GM12878 (cell line): Measurements from ENCODE around the gene SUB1. TPM values are rescaled to one million over a fixed set of nuclear protein-coding genes. Genes with fewer than 3 reads are reported as not detected.

Source experiments
- ATAC-seq: fragments of 200-7000 bp; cut with Tn5 transposase; 3 replicates; pipeline ENCODE4 v1.9.1; 2020; ENCODE audit warnings: mild to moderate bottlenecking, moderate library complexity
- BruUV-seq: library from RNA; stranded (reverse); fragments of 400-500 nt; replicated peaks from 2 replicates; lab custom pipeline; 2021; lab: Mats Ljungman, UMichigan
- CTCF ChIA-PET: fragments of 300-600 bp; sonication (Branson Sonifier 250); formaldehyde crosslinking; extraction: SDS; loops from one replicate; lab custom pipeline; 2021; ENCODE audit warnings: inconsistent platforms; lab: Yijun Ruan, JAX
- POLR2A ChIA-PET: fragments of 350-600 bp; formaldehyde crosslinking; extraction: SDS; loops from one replicate; lab custom pipeline; 2021; ENCODE audit warnings: inconsistent platforms; lab: Charles Lee
- RAD21 ChIA-PET: fragments of 300-600 bp; sonication (Branson Sonifier 250); formaldehyde crosslinking; loops from one replicate; lab custom pipeline; 2023; ENCODE audit warnings: antibody characterized with exemption; ENCODE audit not compliant: unreplicated experiment; lab: Charles Lee
- SMC1A ChIA-PET: fragments of 300-600 bp; sonication (Branson Sonifier 250); formaldehyde crosslinking; loops from one replicate; lab custom pipeline; 2023; ENCODE audit not compliant: unreplicated experiment, uncharacterized antibody; lab: Charles Lee
- DNase-seq: peaks from one replicate; pipeline ENCODE4 v3.0.0-alpha.2; 2011; ENCODE audit warnings: low read depth, low spot score
- FAIRE-seq: peaks from 3 replicates; lab custom pipeline; 2011; peaks lifted over from hg19 to GRCh38; lab: Jason Lieb, UNC
- H2AFZ ChIP-seq: 2 replicates; pipeline ENCODE4 v1.6.0; 2011; ENCODE audit warnings: low read depth, low read length, control low read depth; ENCODE audit not compliant: control insufficient read depth
- H3K27ac ChIP-seq: 2 replicates; pipeline ENCODE4 v1.5.1; 2011; ENCODE audit warnings: control low read depth; ENCODE audit not compliant: control insufficient read depth, insufficient read depth
- H3K27me3 ChIP-seq, 2 experiments: replicated peaks in 1 of 2; 2 replicates each; pipeline versions ENCODE4 v1.6.0 to v1.6.1; 2011; ENCODE audit warnings: low read length in 1 of 2; ENCODE audit not compliant: control insufficient read depth in 2 of 2, insufficient read depth in 2 of 2
- H3K36me3 ChIP-seq, 2 experiments: 2 replicates each; pipeline ENCODE4 v1.5.1; 2011; ENCODE audit warnings: low read length in 1 of 2; ENCODE audit not compliant: control insufficient read depth in 2 of 2, insufficient read depth in 2 of 2
- H3K4me1 ChIP-seq: 2 replicates; pipeline ENCODE4 v1.6.1; 2011; ENCODE audit warnings: mild to moderate bottlenecking, low read length, moderate library complexity, mixed read lengths; ENCODE audit not compliant: control insufficient read depth, insufficient read depth
- H3K4me2 ChIP-seq: 2 replicates; pipeline ENCODE4 v1.6.0; 2011; ENCODE audit warnings: control low read depth; ENCODE audit not compliant: control insufficient read depth, insufficient read depth
- H3K4me3 ChIP-seq: fragments of 200-600 bp; sonication (generic); 2 replicates; pipeline ENCODE4 v1.5.1; 2016
- H3K79me2 ChIP-seq: 2 replicates; pipeline ENCODE4 v1.6.0; 2011; ENCODE audit warnings: low read length; ENCODE audit not compliant: control insufficient read depth, insufficient read depth
- H3K9ac ChIP-seq: 2 replicates; pipeline ENCODE4 v1.8.0; 2011; ENCODE audit warnings: low read length, control low read depth, mixed read lengths; ENCODE audit not compliant: control insufficient read depth, insufficient read depth
- H3K9me3 ChIP-seq: replicated peaks from 3 replicates; pipeline ENCODE4 v1.5.1; 2011; ENCODE audit warnings: mild to moderate bottlenecking, low read length; ENCODE audit not compliant: control insufficient read depth, insufficient read depth
- H4K20me1 ChIP-seq: 2 replicates; pipeline ENCODE4 v1.6.0; 2011; ENCODE audit not compliant: control insufficient read depth, insufficient read depth
- ASH2L ChIP-seq: fragments of 300-600, 200-600 bp; sonication (generic); IDR thresholded peaks from 2 replicates; pipeline ENCODE4 v1.6.1; 2017; ENCODE audit warnings: low read depth, mild to moderate bottlenecking, borderline replicate concordance
- CEBPB ChIP-seq, 2 experiments: fragments of 150-350 bp in 1 of 2; IDR thresholded peaks; 2 replicates each; pipeline ENCODE4 v1.6.1; 2012 to 2014; ENCODE audit warnings: low read depth in 2 of 2, low read length in 2 of 2, borderline replicate concordance in 1 of 2, inconsistent platforms in 1 of 2
- E4F1 ChIP-seq: fragments of 450-650 bp; IDR thresholded peaks from 2 replicates; pipeline ENCODE4 v1.6.1; 2018; ENCODE audit warnings: borderline replicate concordance, mild to moderate bottlenecking; ENCODE audit not compliant: partially characterized antibody
- EED ChIP-seq: sonication (generic); IDR thresholded peaks from 2 replicates; pipeline ENCODE4 v1.6.1; 2016; ENCODE audit warnings: antibody characterized with exemption, low read depth
- IKZF2 ChIP-seq, 2 experiments: fragments of 450-650 bp; IDR thresholded peaks; 2 replicates each; pipeline ENCODE4 v1.6.1; 2017; ENCODE audit warnings: mild to moderate bottlenecking in 2 of 2, moderate library complexity in 2 of 2
- JUNB ChIP-seq: IDR thresholded peaks from 2 replicates; pipeline ENCODE4 v1.6.1; 2016; ENCODE audit warnings: antibody characterized with exemption, mild to moderate bottlenecking
- MAX ChIP-seq: IDR thresholded peaks from 2 replicates; pipeline ENCODE4 v1.6.1; 2012; ENCODE audit warnings: low read depth, low read length, improper control_type of control experiment
- MYB ChIP-seq: fragments of 150-350 bp; IDR thresholded peaks from 2 replicates; pipeline ENCODE4 v1.6.1; 2014; ENCODE audit warnings: mild to moderate bottlenecking, low read depth, low read length, borderline replicate concordance
- NBN ChIP-seq: fragments of 450-650 bp; IDR thresholded peaks from 2 replicates; pipeline ENCODE4 v1.6.1; 2016
- NFIC ChIP-seq: IDR thresholded peaks from 2 replicates; pipeline ENCODE4 v1.6.1; 2012; ENCODE audit warnings: low read depth, mild to moderate bottlenecking, inconsistent platforms, low read length, moderate library complexity
- POU2F2 ChIP-seq: IDR thresholded peaks from 3 replicates; pipeline ENCODE4 v1.6.1; 2011; ENCODE audit warnings: low read depth, mild to moderate bottlenecking, low read length, borderline replicate concordance
- SREBF2 ChIP-seq: IDR thresholded peaks from 2 replicates; pipeline ENCODE4 v1.6.1; 2012; ENCODE audit warnings: mild to moderate bottlenecking, low read length
- STAT1 ChIP-seq: fragments of 450-650 bp; conservative IDR thresholded peaks from 2 replicates; pipeline ENCODE4 v1.6.1; 2014; ENCODE audit warnings: antibody characterized with exemption, mild to moderate bottlenecking
- TARDBP ChIP-seq: IDR thresholded peaks from 2 replicates; pipeline ENCODE4 v1.6.1; 2016; ENCODE audit warnings: borderline replicate concordance
- WRNIP1 ChIP-seq: IDR thresholded peaks from 2 replicates; pipeline ENCODE4 v1.6.1; 2011; ENCODE audit warnings: low read depth, low read length, improper control_type of control experiment, borderline replicate concordance
- ZBED1 ChIP-seq: IDR thresholded peaks from 2 replicates; pipeline ENCODE4 v1.6.1; 2016; ENCODE audit warnings: borderline replicate concordance
- ZSCAN29 ChIP-seq: fragments of 450-650 bp; IDR thresholded peaks from 2 replicates; pipeline ENCODE4 v1.6.1; 2017; ENCODE audit warnings: mild to moderate bottlenecking, moderate library complexity
- WGBS: methylation state at CpG from one replicate; pipeline ENCODE4 v1.1.6; 2016; ENCODE audit warnings: low lambda C conversion rate; ENCODE audit not compliant: insufficient replicate concordance, insufficient coverage; ENCODE audit errors: missing lambda C conversion rate; 5-methylcytosine and 5-hydroxymethylcytosine counted together
- in situ Hi-C: fragments of 300-500 bp; cut with MboI; formaldehyde crosslinking; loops from 9 replicates; pipeline ENCODE4 v1.14.3; 2018; ENCODE audit warnings: mixed read lengths
- intact Hi-C: fragments of 100-400 bp; cut with micrococcal nuclease; formaldehyde crosslinking; loops from one replicate; pipeline ENCODE4 v1.14.2; 2022; ENCODE audit not compliant: unreplicated experiment
- polyA plus RNA-seq, 11 experiments: library from polyadenylated mRNA; depleted of rRNA in 4 of 11; unstranded in 6 of 11; stranded (reverse) in 5 of 11; fragments of >200 nt; fragmentation: Nextera tagmentation in 4 of 11; fragmentation: Illumina TruSeq in 1 of 11; extraction: Ambion mirVana in 4 of 11; extraction: Trizol in 1 of 11; gene quantifications; 1 replicate in 1 of 11; 2 replicates in 10 of 11; pipeline versions ENCODE4 v1.2.1 to v1.2.3, GENCODE V29; 2011 to 2016; ENCODE audit warnings: inconsistent platforms in 2 of 11, missing spikeins in 2 of 11, low read depth in 1 of 11
- total RNA-seq, 4 experiments: library from RNA; depleted of rRNA in 3 of 4; stranded (reverse); fragments of >200 nt in 3 of 4; fragmentation: Illumina TruSeq in 1 of 4; extraction: Trizol in 1 of 4; gene quantifications; 2 replicates each; pipeline versions ENCODE4 v1.2.1 to v1.2.3, GENCODE V29; 2013 to 2021
- TF ChIP-seq, protein P1 (sequence below): IDR thresholded peaks from 2 replicates; pipeline ENCODE4 v1.6.1; 2012; ENCODE audit warnings: low read length, inconsistent platforms
- TF ChIP-seq, protein P2 (sequence below): IDR thresholded peaks from 2 replicates; pipeline ENCODE4 v1.6.1; 2012; ENCODE audit warnings: low read depth, low read length, improper control_type of control experiment

SUB1 gene
- total and polyA plus RNA-seq, 10 of the 15 experiments (the other 5 are each of a cell fraction or from before 2014, with no cell fraction given), result 468 to 2,785 (median 1,145) TPM

DNA sequence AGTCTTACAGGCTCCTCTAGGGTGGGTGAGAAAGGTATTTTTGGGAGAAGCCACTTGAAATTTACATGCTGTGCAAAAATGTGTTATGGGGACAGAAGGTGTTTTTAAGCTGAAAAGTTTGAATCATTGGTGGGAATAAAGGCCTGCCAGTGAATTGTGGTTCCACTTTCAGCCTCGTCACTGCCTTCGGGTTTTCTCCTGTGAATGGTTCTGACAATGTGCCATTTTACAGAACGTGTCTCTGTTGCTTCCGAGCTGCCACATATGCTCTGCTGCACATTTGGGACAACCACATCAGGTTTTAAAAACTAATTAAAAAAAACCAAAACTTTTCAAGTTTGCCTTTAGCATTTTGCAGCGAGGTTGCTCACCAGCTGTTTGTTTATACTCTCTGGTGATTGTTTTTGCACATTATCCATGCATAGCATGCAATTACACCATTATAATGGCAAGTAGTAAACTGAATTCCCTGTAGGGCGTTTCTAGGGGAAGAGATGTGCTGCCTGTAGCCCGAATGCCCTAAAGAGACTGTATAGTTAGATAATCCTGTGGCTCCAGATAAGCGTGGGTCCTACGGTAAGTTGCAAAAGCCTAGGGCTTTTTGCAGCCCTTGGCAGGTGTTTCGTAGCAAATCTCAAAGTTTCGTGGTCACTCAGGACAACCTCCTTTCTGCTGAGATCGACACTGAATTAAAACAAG is 40.1 kb upstream of the SUB1 start (continued):
- TF ChIP-seq WRNIP1 (no peak), IKZF2 (IDR thresholded peaks at IDR 0.05) (peak in 1 of 2 experiments; percentile 29; a peak in 2 of 4 replicates), ZBED1 (no peak), MAX (no peak)

GRCh38 chr5:32551194-32551593 is 34.2 kb upstream of the SUB1 start:
- POLR2A ChIA-PET, result interaction anchor here (0.6 to 1.0 kb wide), 2 partner anchors 14 to 134 kb away, joined by 3 read pairs; no protein-coding TSS in a partner anchor
- Histone ChIP-seq H3K9me3 (peaks cover 3% of the 10 kb centered on the region; the same call in 2 of the 3 replicates), H2AFZ (no peak overlapping the region), H3K4me3 (no peak overlapping the region), H3K4me2 (no peak overlapping the region), H3K27me3 (no peaks in the 10 kb centered on the region), H3K79me2 (no peaks in the 10 kb centered on the region), H3K4me1 (no peaks in the 10 kb centered on the region; the same call in 1 of the 2 replicates), H3K36me3 (peaks cover 0 to 1% of the 10 kb centered on the region in 2 experiments; a peak in 1 of 4 replicates), H3K9ac (no peak overlapping the region), H4K20me1 (no peaks in the 10 kb centered on the region), H3K27ac (no peak overlapping the region)
- in situ Hi-C loops, result no loop called here
- TF ChIP-seq STAT1 (no peak), E4F1 (no peak), NFIC (no peak), TARDBP (no peak), ZSCAN29 (no peak), JUNB (no peak), POU2F2 (no peak), SREBF2 (no peak), ASH2L (no peak), WRNIP1 (no peak), NBN (no peak), EED (no peak), MYB (no peak), CEBPB (IDR thresholded peaks at IDR 0.05; ENCODE audit: borderline replicate concordance in 1 of 2, low read depth in 2 of 2, low read length in 2 of 2) (no peak)
- TF ChIP-seq, protein P1, sequence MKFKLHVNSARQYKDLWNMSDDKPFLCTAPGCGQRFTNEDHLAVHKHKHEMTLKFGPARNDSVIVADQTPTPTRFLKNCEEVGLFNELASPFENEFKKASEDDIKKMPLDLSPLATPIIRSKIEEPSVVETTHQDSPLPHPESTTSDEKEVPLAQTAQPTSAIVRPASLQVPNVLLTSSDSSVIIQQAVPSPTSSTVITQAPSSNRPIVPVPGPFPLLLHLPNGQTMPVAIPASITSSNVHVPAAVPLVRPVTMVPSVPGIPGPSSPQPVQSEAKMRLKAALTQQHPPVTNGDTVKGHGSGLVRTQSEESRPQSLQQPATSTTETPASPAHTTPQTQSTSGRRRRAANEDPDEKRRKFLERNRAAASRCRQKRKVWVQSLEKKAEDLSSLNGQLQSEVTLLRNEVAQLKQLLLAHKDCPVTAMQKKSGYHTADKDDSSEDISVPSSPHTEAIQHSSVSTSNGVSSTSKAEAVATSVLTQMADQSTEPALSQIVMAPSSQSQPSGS, result no peak
- TF ChIP-seq, protein P2, sequence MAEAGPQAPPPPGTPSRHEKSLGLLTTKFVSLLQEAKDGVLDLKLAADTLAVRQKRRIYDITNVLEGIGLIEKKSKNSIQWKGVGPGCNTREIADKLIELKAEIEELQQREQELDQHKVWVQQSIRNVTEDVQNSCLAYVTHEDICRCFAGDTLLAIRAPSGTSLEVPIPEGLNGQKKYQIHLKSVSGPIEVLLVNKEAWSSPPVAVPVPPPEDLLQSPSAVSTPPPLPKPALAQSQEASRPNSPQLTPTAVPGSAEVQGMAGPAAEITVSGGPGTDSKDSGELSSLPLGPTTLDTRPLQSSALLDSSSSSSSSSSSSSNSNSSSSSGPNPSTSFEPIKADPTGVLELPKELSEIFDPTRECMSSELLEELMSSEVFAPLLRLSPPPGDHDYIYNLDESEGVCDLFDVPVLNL, result no peak
- FAIRE-seq (no peak), ATAC-seq (no peak), DNase-seq (no peak)
- RAD21 ChIA-PET, result no interaction called here
- intact Hi-C loops, result no loop called here
- WGBS, result 62% methylated on average over 3 of the region's 3 CpGs
- BruUV-seq, result no TSS peak
- SMC1A ChIA-PET, result interaction anchor here (1.2 to 1.6 kb wide), 4 partner anchors 10 to 115 kb away, joined by 3 to 7 read pairs (median 4); no protein-coding TSS in a partner anchor
- CTCF ChIA-PET, result interaction anchor here (1.0 to 2.3 kb wide), 4 partner anchors 12 to 61 kb away, joined by 3 to 9 read pairs (median 6); no protein-coding TSS in a partner anchor
